HG02571 (cell line): Measurements from ENCODE around the gene ATP2B3.

Experiments
- ATAC-seq: cut with Tn5 transposase; IDR thresholded peaks from one replicate; pipeline ENCODE4 v1.9.1; 2021; ENCODE audit warnings: mild to moderate bottlenecking, moderate library complexity; ENCODE audit not compliant: unreplicated experiment

ATP2B3 gene

GRCh38 chrX:153609917-153610835, 92.7 kb downstream of the ATP2B3 start:
- no peak for ATAC-seq

DNA sequence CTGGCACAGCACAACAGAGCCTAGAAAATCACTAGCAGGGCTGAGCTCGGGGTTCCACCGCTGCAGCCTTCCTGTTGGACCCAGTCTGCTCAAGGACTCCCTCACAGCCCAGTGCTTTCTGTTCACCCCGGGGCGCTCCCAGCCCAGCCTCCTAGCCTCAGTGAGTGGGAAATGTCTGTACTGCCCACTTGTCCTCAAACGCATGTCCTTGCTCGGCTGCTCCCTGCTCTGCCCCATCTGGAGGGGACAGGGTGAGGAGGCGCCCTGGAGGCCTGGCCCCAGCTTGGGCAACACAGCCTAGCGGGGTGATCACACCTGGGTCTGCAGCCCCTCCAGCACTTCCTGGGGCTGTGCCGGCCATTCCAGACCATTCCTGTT, 93.4 kb downstream of the ATP2B3 start:
- ATAC-seq: no peak

- ATAC-seq: no peak
Observed at GRCh38 chrX:153611298-153612095, 94.1 kb downstream of the ATP2B3 start.

DNA sequence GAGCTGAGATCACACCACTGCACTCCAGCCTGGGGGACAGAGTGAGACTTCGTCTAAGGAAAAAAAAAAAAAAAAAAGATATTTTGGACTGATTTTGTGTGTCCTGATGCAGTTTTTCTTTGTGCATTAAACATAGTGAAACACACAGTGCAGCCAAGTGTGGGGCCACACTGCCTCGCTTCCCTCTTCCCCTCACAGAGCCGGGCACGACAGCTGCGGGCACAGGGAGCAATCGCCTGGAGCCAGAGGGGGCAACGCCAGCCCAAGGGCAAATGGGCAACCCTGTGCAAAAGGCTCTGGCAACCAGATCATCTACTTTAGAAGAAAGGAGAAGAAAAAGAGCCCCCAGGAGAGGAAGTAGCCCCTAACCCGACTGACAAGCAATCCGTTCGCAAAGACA, 95.0 kb downstream of the ATP2B3 start:
- no peak for ATAC-seq

- ATAC-seq: no peak
Observed at GRCh38 chrX:153614818-153615217, 97.4 kb downstream of the ATP2B3 start.

- no peak for ATAC-seq
Observed at GRCh38 chrX:153620576-153620975, 103.1 kb downstream of the ATP2B3 start.

DNA sequence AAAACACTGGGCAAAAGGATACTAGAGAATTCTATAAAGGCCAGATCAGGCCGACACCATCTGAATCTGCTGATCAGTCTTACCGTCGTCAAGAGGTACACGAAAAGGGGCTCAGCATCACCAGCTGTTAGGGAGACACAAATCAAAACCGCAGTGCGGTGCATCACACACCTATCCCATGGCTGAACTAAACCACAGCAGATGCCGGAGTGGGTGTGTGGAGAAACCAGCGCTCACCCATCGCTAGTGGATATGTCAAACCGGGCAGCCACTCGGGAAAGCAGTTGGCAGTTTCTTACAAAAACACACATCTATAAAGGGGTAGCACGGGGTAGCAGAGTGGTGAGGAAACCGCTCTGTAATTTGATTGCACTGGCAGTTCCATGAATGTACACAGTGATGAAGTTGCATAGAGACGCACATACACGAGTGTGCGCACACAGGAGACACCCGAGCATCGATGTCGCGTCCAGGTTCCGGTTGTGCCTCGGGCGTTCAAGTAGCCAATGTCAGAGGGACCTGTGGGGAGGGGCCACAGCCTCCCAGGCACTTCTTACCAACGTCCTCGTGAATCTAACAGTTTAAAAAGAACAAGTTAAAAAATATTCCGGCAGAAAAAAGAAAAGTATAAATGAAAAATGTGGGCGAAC, 104.6 kb downstream of the ATP2B3 start:
- ATAC-seq: no peak

GRCh38 chrX:153622661-153623309, 105.3 kb downstream of the ATP2B3 start:
- ATAC-seq: no peak

- ATAC-seq: no peak
Observed at GRCh38 chrX:153623310-153624029, 106.0 kb downstream of the ATP2B3 start.

GRCh38 chrX:153624196-153625091, 107.0 kb downstream of the ATP2B3 start:
- no peak for ATAC-seq

DNA sequence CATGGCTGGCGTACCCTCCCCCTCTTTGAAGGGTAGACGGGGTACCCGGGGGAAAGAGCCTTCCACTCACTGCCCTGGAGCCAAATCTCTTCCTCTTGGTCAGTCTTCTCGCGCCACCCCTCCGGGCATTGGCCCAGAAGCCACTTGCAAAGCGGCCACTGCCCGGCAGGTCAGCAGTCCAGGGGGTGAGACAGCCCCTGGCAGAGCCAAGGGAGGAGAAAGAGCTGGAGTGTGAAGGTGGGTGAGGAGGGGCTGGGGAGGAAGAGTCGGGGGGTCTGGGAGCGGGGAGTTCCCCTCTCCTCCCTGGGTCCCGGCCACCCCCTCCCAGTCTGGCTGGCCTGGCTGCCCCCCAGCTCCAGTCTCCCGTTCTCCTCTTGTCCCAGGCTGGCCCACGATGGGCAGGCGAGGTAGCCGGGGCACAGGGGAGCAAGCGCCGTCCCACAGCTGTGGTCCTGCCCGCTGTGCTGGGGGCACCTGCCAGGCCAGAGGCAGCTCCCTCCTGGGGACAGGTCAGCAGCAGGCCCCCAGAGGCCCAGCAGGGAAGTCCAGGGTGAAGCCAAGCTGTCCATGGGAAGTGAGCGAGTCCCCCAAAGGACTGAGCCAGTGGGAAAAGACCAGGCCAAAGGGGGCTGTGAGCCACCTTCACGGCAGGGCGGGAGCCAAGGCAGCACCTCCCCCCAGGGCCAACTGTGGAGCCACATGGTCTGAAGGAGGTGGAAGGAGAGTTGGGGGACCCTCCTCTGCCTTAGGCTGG, 108.0 kb downstream of the ATP2B3 start:
- no peak for ATAC-seq

DNA sequence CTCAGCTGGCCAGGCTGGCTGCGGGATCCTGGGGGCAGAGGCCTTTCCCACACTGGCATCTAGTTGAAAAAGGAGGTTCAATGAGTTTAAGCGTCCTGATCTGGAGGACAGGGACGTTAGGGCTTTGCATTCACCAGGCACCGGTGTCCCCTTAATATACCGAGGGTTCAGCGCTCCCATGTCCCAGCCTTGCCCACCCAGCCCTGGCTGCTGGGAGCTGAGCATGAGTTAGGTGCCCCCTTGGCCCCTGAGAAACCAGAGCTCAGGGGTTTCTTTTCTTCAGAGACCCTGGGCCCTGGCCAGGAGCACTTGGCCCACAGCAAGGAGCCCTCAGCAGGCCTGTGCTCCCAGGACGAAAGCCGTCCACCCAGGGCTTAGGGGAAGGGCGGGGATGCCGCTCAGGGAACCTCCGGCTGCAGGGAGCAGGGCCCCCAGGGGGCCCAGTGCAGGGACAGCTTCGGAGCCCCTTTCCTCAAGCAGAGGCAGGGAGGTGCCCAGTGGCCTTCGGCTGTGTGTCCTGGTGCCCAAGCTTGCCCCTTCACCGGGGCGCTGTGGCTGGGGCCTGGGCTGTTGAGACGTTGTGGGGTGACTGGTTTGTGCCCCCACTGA, 108.7 kb downstream of the ATP2B3 start:
- no peak for ATAC-seq

GRCh38 chrX:153626863-153627674, 109.6 kb downstream of the ATP2B3 start:
- ATAC-seq: no peak

DNA sequence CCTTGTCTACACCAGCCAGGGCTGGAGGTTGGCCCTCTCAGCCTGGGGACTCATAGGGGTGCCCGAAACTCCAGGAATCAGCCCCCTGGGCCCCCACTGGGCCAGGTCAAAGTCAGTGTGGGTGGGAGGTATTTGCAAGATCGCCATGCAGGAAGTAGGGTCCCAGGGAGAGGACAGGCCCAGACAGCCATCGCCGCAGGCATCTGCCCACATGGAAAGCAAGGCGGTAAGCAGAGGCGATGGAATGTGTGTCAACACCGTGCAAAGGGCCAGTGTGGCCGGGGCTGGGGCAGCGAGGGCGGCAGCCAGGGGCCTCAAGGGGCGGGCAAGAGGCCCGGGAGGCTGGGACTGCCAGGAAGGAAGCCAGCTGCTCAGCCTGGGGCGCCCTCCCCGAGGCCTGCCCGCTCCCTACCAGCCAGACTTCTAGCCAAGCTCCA, 110.3 kb downstream of the ATP2B3 start:
- ATAC-seq: no peak

DNA sequence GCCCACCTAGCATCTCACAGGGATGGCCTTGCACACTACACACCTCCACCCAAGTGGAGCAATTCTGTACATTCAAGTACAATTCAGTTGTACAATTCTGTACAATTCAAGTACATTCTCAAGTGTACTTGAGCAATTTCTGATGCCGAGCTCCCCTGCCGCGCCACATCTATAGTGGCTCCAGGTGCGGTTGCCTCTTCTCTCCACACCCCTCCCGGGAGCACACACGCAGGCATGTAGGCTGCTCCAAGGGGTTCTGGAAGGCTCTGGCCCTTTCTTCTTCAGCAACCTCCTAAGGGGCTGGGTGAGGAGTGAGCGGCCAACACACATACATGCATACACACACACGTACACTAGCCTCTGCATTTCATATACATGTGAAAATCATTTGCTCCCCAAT, 110.7 kb downstream of the ATP2B3 start:
- no peak for ATAC-seq

DNA sequence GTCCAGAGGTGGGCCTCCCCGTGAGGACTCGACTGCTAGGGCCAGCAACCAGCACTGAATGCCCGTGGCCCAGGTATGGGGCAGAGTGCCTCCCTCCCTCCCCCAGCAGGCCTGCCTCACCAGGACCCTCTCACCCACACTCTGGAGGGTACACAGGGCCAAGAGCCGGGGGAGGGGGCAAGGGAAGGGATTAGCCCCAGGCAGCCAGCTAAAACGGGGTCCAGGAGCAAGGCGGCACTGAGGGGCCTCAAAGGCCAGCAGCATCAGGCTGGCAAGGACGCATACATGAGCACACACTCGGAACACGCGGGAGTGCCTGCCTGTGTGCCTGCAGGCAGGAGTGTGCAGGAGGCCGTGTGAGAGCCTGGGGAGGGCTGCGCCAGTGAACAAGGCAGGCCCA, 111.2 kb downstream of the ATP2B3 start:
- ATAC-seq: no peak

DNA sequence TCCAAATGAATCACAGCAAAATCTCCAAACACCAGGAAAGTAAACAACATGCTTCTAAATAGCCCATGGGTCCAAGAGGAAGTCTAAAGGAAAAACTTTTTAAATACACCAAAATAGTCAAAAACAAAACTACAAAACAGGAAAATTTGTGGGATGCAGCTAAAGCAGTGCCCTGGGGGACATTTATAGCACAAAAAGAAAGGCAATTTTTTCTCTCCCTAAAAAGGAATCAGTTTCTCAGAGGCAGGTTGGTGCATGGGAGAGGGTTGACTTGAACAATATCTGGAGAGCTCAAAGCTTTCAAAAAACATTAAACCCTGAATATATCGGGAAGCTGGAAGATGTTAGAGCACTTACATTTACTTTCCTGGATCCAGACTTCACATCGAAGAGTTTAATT, 113.9 kb downstream of the ATP2B3 start:
- no peak for ATAC-seq
